ENCODE measurements around the gene MAP2K2. TPM values are rescaled to one million over a fixed set of nuclear protein-coding genes. Genes with fewer than 3 reads are reported as not detected.

MAP2K2 gene
- polyA plus RNA-seq, 3 donors = 30.5 to 94.5 (median 40.2) TPM

GRCh38 chr19:4090356-4091220, 33.3 kb downstream of the MAP2K2 start:
- DNase-seq = no peak
- no peaks in the 10 kb centered on the region for H4K20me1 ChIP-seq (ENCODE audit: insufficient read depth, low read length)
- Mint-ChIP-seq H3K27me3 (ENCODE audit: low read depth in 3 of 3) (peaks cover 0 to 2% (median 0%) of the 10 kb centered on the region in 3 donors), H3K27ac (peak overlapping the region in 6 of 7 donors; percentile 91 to 96 (median 95)), H3K4me1 (peaks cover 19% of the 10 kb centered on the region), H3K36me3 (peaks cover 9 to 28% of the 10 kb centered on the region in 2 donors), H3K9me3 (no peaks in the 10 kb centered on the region), H3K4me3 (peak overlapping the region in 1 of 2 donors; percentile 92)
- 97% methylated on average over 15 of the region's 52 CpGs for WGBS (ENCODE audit: insufficient coverage)
- peaks cover 15 to 32% of the 10 kb centered on the region in 2 donors for H3K36me3 ChIP-seq (replicated peaks in 1 of 2; ENCODE audit: control insufficient read depth in 1 of 2, insufficient read depth in 2 of 2, low read length in 2 of 2)
- intact Hi-C loops (cut with micrococcal nuclease) = no loop called here
- TF ChIP-seq CTCF (IDR thresholded peaks at IDR 0.05) = no peak
- H2AFZ ChIP-seq (ENCODE audit: insufficient read depth, low read depth, low read length, poor library complexity, severe bottlenecking) = peak overlapping the region; percentile 95
- H3K27ac ChIP-seq (ENCODE audit: low read depth in 1 of 2, low read length in 2 of 2) = peak overlapping the region; percentile 89 to 97
- H3K9me3 ChIP-seq (replicated peaks in 1 of 2; ENCODE audit: control insufficient read depth in 1 of 2, insufficient read depth in 1 of 2, low read length in 2 of 2) = no peaks in the 10 kb centered on the region
- peak overlapping the region; percentile 95 for H3K4me2 ChIP-seq (replicated peaks; ENCODE audit: extremely low read depth, low read length, poor library complexity, severe bottlenecking)
- peak overlapping the region; percentile 84 for H3K9ac ChIP-seq (ENCODE audit: insufficient read depth, low read length, poor library complexity, severe bottlenecking)
- peak overlapping the region in 2 of 3 experiments; percentile 65 to 87 for H3K4me3 ChIP-seq (replicated peaks in 1 of 3; ENCODE audit: low read depth in 2 of 3, low read length in 3 of 3)
- peaks cover 21 to 27% of the 10 kb centered on the region in 2 donors for H3K4me1 ChIP-seq (ENCODE audit: control insufficient read depth in 1 of 2, insufficient read depth in 2 of 2, low read length in 2 of 2)
- H3K79me2 ChIP-seq (ENCODE audit: insufficient read depth, low read length) = peaks cover 9% of the 10 kb centered on the region
- H3K27me3 ChIP-seq (ENCODE audit: control insufficient read depth in 2 of 2, insufficient read depth in 2 of 2, low read length in 2 of 2) = no peaks in the 10 kb centered on the region

GRCh38 chr19:4089946-4090345, 34.0 kb downstream of the MAP2K2 start:
- Histone ChIP-seq H3K4me1 (ENCODE audit: control insufficient read depth in 1 of 2, insufficient read depth in 2 of 2, low read length in 2 of 2) (peaks cover 21 to 27% of the 10 kb centered on the region in 2 donors), H3K9me3 (replicated peaks in 1 of 2; ENCODE audit: control insufficient read depth in 1 of 2, insufficient read depth in 1 of 2, low read length in 2 of 2) (no peaks in the 10 kb centered on the region), H3K4me3 (replicated peaks in 1 of 3; ENCODE audit: low read depth in 2 of 3, low read length in 3 of 3) (peak overlapping the region; percentile 41 to 87 (median 65)), H3K79me2 (ENCODE audit: insufficient read depth, low read length) (peaks cover 9% of the 10 kb centered on the region), H3K9ac (ENCODE audit: insufficient read depth, low read length, poor library complexity, severe bottlenecking) (peak overlapping the region; percentile 84), H3K27ac (ENCODE audit: low read depth in 1 of 2, low read length in 2 of 2) (peak overlapping the region; percentile 89 to 97), H3K27me3 (ENCODE audit: control insufficient read depth in 2 of 2, insufficient read depth in 2 of 2, low read length in 2 of 2) (no peaks in the 10 kb centered on the region), H3K4me2 (replicated peaks; ENCODE audit: extremely low read depth, low read length, poor library complexity, severe bottlenecking) (peak overlapping the region; percentile 95), H4K20me1 (ENCODE audit: insufficient read depth, low read length) (no peaks in the 10 kb centered on the region), H3K36me3 (replicated peaks in 1 of 2; ENCODE audit: control insufficient read depth in 1 of 2, insufficient read depth in 2 of 2, low read length in 2 of 2) (peaks cover 13 to 28% of the 10 kb centered on the region in 2 donors), H2AFZ (ENCODE audit: insufficient read depth, low read depth, low read length, poor library complexity, severe bottlenecking) (peak overlapping the region; percentile 95)
- WGBS (ENCODE audit: insufficient coverage) = 64% methylated on average over 19 of the region's 22 CpGs
- Mint-ChIP-seq H3K36me3 (peaks cover 9 to 25% of the 10 kb centered on the region in 2 donors), H3K4me3 (peak overlapping the region; percentile 82 to 92), H3K9me3 (no peaks in the 10 kb centered on the region), H3K4me1 (peaks cover 19% of the 10 kb centered on the region), H3K27ac (peak overlapping the region; percentile 91 to 96 (median 95)), H3K27me3 (ENCODE audit: low read depth in 3 of 3) (peaks cover 0 to 5% (median 0%) of the 10 kb centered on the region in 3 donors)
- TF ChIP-seq CTCF (IDR thresholded peaks at IDR 0.05) = no peak
- intact Hi-C loops (cut with micrococcal nuclease) = loop anchor here in 1 of 2 donors (5.0 kb wide), 1 partner anchor 58 kb away; no protein-coding TSS in a partner anchor
- no peak for DNase-seq

Measured in CD14-positive monocyte (primary cell).